Measurements from ENCODE around the gene TBC1D16. TPM values are rescaled to one million over a fixed set of nuclear protein-coding genes. Genes with fewer than 3 reads are reported as not detected.

Gene TBC1D16
- total RNA-seq, 2 experiments from 2014 or later, result 5.4 TPM

- intact Hi-C loops (cut with micrococcal nuclease), result no loop called here
- Mint-ChIP-seq H3K4me1 (ENCODE audit: low read depth) (no peaks in the 10 kb centered on the region), H3K4me3 (no peak overlapping the region), H3K27ac (no peak overlapping the region), H3K27me3 (peaks cover 46% of the 10 kb centered on the region), H3K9me3 (no peaks in the 10 kb centered on the region), H3K36me3 (no peaks in the 10 kb centered on the region)
- POLR2A ChIA-PET, result no interaction called here
- CTCF ChIA-PET, result no interaction called here
- DNase-seq, result no peak
These were observed 147.6 kb downstream of the TBC1D16 start for GRCh38 chr17:79888009-79888540.

GRCh38 chr17:79887451-79887991 lies 148.2 kb downstream of the TBC1D16 start:
- Mint-ChIP-seq H3K4me1 (ENCODE audit: low read depth) (no peaks in the 10 kb centered on the region), H3K36me3 (no peaks in the 10 kb centered on the region), H3K27ac (no peak overlapping the region), H3K27me3 (peaks cover 45% of the 10 kb centered on the region), H3K4me3 (no peak overlapping the region), H3K9me3 (no peaks in the 10 kb centered on the region)
- DNase-seq, result no peak
- POLR2A ChIA-PET, result no interaction called here
- CTCF ChIA-PET, result no interaction called here
- intact Hi-C loops (cut with micrococcal nuclease), result no loop called here

GRCh38 chr17:79883202-79883601 lies 152.5 kb downstream of the TBC1D16 start:
- H3K9me3 Mint-ChIP-seq, result no peaks in the 10 kb centered on the region
- DNase-seq, result no peak
- no peak overlapping the region for H3K4me3 Mint-ChIP-seq
- ChIA-PET POLR2A (no interaction called here), CTCF (no interaction called here)
- no peak overlapping the region for H3K27ac Mint-ChIP-seq
- no peaks in the 10 kb centered on the region for H3K36me3 Mint-ChIP-seq
- H3K27me3 Mint-ChIP-seq, result peaks cover 32% of the 10 kb centered on the region
- intact Hi-C loops (cut with micrococcal nuclease), result no loop called here
- no peaks in the 10 kb centered on the region for H3K4me1 Mint-ChIP-seq (ENCODE audit: low read depth)

Other genes with a start within 250 kb of the TBC1D16 start
- 1 to 10 TPM; 4.5 to 4.6 TPM for gene CBX8, start 238.8 kb downstream of the TBC1D16 start, total RNA-seq
- 10 to 100 TPM; 14.0 to 14.2 TPM for gene CBX4, start 196.4 kb downstream of the TBC1D16 start, total RNA-seq
- under 1 TPM; 0.82 to 1.00 TPM for gene CCDC40, start 770 bp upstream of the TBC1D16 start, total RNA-seq
- 10 to 100 TPM; 28.0 to 29.6 TPM for gene GAA, start 65.7 kb upstream of the TBC1D16 start, total RNA-seq
- 100 to 1,000 TPM; 111 to 115 TPM for gene EIF4A3, start 111.3 kb upstream of the TBC1D16 start, total RNA-seq
- not detected for gene CARD14, start 134.2 kb upstream of the TBC1D16 start, total RNA-seq
- 10 to 100 TPM; 37.4 to 44.7 TPM for gene SGSH, start 184.5 kb upstream of the TBC1D16 start, total RNA-seq
- 10 to 100 TPM; 10.1 to 10.6 TPM for gene SLC26A11, start 184.6 kb upstream of the TBC1D16 start, total RNA-seq
- gene RNF213, start 225.0 kb upstream of the TBC1D16 start, total RNA-seq, result 100 to 1,000 TPM; 421 to 440 TPM